GM13976 (cell line): ENCODE data around the gene SENP8.

Experiments
- DNase-seq: peaks from one replicate; pipeline ENCODE4 v3.0.0; 2012; ENCODE audit warnings: low spot score
- in situ Hi-C: fragments of 300-500 bp; cut with MboI; formaldehyde crosslinking; loops from one replicate; pipeline ENCODE4 v1.12.0; 2022; ENCODE audit warnings: low sequenced_read_pairs, mixed read lengths, inconsistent platforms; ENCODE audit not compliant: unreplicated experiment
- TF ChIP-seq, protein P1 (sequence below): IDR thresholded peaks from 2 replicates; pipeline ENCODE4 v1.5.1; 2012; ENCODE audit warnings: borderline replicate concordance, mild to moderate bottlenecking; ENCODE audit not compliant: insufficient read depth; ENCODE audit errors: extremely low read depth, missing control alignments, control extremely low read depth

The SENP8 gene

DNA sequence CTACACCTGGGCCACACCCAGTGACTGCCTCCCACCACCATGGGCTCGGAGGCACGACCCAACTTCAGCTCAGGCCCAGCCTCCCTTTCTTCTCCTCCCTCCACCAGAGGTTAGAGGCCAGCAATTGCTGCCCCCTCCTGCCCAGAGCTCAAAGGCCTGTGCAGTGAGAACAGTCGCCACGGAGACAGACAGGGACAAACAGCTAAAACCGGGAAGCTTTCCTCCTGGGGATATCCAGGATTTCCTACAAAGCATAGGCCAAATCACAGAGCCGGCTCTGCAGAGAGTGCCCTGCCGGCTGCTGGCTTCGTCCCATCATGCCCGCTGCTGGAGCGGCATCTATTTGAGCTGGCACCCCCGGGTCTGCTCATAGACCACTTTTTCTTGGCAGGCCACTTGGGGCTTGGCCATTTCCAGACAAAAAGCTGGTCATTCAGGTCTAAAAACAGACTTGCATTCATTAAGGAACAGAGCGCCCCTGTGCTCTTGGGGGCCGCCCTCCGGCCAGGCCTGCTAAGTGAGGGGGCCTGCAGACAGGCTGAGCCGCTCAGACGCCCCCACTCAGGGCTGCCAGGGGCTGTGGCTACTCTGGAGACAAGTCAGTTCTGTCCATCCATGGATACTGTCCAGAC lies 61.9 kb downstream of the SENP8 start:
- in situ Hi-C loops, result no loop called here
- DNase-seq, result no peak
- TF ChIP-seq, protein P1, sequence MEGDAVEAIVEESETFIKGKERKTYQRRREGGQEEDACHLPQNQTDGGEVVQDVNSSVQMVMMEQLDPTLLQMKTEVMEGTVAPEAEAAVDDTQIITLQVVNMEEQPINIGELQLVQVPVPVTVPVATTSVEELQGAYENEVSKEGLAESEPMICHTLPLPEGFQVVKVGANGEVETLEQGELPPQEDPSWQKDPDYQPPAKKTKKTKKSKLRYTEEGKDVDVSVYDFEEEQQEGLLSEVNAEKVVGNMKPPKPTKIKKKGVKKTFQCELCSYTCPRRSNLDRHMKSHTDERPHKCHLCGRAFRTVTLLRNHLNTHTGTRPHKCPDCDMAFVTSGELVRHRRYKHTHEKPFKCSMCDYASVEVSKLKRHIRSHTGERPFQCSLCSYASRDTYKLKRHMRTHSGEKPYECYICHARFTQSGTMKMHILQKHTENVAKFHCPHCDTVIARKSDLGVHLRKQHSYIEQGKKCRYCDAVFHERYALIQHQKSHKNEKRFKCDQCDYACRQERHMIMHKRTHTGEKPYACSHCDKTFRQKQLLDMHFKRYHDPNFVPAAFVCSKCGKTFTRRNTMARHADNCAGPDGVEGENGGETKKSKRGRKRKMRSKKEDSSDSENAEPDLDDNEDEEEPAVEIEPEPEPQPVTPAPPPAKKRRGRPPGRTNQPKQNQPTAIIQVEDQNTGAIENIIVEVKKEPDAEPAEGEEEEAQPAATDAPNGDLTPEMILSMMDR, result no peak

DNA sequence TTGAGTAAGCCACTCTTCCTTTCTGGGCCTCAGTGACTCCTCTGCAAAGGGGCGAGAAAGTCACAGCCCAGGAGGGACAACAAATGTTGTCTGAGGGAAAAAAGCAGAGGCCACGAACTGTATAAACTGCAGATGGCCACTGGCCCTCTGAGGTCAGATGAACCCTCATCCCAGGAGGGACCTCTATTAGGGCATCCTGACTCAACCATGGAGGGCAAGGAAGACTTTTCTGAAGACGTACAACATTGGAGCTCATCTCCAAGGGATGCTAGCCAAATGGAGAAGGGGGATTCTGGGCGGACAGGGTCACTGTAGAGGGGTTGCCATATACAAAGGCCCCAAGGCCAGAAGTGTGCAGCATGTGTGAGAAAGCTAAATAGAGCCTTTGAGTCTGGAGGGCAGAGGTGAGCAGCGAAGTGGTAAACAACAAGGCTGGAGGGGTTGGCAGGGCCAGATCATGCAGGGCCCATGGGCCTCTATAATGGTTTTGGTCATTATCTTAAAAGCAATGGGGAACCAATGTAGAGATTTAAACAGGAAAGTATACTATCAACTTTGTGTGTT lies 62.6 kb downstream of the SENP8 start:
- DNase-seq, result no peak
- TF ChIP-seq, protein P1, result no peak
- in situ Hi-C loops, result no loop called here

DNA sequence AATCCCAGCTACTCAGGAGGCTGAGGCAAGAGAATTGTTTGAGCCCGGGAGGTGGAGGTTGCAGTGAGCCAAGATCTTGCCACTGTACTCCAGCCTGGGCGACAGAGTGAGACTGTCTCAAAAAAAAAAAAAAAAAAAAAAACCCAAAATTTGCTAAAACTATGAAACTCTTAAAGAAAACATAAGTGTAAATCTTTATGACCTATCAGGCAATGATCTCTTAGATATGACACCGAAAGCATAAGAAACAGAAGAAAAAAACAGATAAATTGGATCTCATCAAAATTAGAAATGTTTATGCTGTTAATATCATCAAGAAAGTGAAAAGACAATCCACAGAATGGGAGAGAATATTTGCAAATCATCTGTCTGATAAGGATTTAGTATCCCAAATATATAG lies 64.0 kb downstream of the SENP8 start:
- TF ChIP-seq, protein P1, result no peak
- in situ Hi-C loops, result no loop called here
- DNase-seq, result no peak

GRCh38 chr15:72182673-72183072 lies 64.5 kb downstream of the SENP8 start:
- no peak for DNase-seq
- in situ Hi-C loops, result no loop called here
- TF ChIP-seq, protein P1, result no peak

DNA sequence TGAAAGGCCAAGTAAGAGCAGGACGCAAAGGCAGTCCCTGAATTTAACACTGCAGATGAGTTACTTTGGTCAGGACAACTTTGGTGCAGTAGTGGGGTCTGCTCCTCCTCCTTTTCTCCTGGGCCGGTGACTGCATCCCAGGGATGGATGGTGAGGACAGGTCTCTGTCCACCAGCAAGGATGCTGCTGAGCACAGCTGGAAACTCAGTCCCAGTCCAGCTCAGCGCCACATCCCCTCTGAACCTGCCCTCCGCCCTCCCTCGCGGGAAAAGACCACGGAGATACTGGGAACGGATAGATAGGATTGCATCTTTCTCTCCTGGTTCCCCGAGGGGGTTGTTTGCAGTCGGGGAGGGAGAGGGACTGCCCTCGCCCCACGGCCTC lies 65.6 kb downstream of the SENP8 start:
- no peak for DNase-seq
- in situ Hi-C loops, result no loop called here

GRCh38 chr15:72184165-72184811 lies 66.1 kb downstream of the SENP8 start:
- no peak for DNase-seq
- TF ChIP-seq, protein P1, result no peak
- in situ Hi-C loops, result no loop called here

More for the DNA sequence above, 65.6 kb downstream of the SENP8 start:
- TF ChIP-seq, protein P1, result no peak
